NCI-H524 (cell line): Measurements from ENCODE around the gene CMTM6.
"Not testable (repeated sequence)": the region's sequence is repeated elsewhere in the genome, so short reads cannot be mapped to it uniquely, and the experiment has no call there.

ENCODE experiments used
- DNase-seq, 2 experiments: peaks; one replicate each; lab custom pipeline; 2025; lab: John Stamatoyannopoulos, UW

Gene CMTM6

DNA sequence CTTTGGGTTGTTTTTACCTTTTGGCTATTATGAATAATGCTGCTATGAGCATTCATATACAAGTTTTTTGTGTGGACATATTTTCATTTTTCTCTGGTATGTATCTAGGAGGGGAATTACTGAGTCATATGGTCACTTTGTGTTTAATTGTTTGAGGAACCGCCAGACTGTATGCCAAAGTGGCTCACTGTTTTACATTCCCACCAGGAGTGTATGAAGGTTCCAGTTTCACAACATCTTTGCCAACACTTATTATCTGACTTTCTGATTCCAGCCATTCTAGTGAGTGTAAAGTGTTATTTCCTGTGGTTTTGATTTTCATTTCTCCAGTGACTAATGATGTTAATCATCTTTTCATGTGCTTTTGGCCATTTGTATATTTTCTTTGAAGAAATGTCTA lies 59.2 kb downstream of the CMTM6 start:
- DNase-seq, result no peak

DNA sequence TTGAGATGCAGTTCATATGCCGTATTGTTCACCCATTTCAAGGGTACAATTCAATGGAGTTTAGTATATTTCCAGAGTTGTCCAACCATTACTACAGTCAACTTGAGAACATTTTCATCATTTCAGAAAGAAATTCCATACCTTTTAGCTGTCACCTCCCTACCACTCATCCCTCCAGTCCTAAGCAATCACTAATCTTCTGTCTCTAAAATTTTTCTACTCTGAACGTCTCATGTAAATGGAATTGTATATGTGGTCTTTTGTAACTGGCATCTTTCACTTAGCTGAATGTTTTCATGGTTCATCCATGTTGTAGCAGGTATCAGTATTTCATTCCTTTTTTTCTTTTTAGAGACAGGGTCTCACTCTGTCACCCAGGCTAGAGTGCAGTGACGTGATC lies 59.9 kb downstream of the CMTM6 start:
- DNase-seq, result no peak

DNA sequence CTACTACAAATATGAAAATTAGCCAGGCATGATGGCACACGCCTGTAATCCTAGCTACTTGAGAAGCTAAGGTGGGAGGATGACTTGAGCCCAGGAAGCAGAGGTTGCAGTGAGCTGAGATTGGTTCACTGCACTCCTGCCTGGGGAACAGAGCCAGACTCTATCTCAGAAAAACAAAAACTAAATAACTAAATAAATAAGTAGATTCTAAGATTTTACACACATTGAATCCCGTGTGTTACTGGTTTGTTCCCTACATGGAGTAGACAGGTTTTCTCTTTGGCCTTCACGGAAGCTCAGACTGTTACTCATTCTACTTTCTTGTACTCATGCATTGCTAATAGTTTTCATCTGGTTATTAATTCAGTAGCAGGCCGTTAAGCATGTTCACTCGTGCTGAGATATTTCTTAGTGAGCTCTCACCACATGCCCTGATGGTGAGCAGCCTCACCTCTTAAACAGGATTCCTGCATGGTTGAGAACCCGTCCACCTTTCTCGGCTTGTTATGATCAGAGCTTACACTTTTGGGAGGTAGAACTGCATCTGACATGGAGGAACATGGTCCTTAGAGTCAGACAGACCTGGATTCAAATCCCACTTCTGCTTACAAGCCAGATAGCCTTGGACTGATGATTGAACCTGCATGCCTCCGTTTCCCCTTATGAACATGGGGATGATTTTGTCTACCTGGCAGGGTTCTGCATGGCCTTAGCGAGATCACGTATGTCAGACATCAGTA lies 61.9 kb downstream of the CMTM6 start:
- DNase-seq, result peak; percentile 31 to 60

DNA sequence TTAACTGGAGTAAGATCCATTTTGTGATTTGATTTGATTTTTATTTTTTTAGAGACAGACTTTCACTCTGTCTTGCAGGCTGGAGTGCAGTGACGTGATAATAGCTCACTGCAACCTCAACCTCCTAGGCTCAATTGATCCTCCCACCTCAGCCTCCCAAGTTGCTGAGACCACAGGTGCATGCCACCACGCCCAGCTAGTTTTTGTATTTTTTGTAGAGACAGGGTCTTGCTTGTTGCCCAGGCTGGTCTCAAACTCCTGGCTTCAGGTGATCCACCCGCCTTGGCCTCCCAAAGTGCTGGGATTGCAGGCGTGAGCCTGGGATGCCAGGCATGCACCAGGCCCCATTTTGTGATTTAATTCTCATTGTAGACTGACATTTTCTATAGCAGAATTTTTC lies 63.2 kb downstream of the CMTM6 start:
- DNase-seq, result not testable (repeated sequence)

DNA sequence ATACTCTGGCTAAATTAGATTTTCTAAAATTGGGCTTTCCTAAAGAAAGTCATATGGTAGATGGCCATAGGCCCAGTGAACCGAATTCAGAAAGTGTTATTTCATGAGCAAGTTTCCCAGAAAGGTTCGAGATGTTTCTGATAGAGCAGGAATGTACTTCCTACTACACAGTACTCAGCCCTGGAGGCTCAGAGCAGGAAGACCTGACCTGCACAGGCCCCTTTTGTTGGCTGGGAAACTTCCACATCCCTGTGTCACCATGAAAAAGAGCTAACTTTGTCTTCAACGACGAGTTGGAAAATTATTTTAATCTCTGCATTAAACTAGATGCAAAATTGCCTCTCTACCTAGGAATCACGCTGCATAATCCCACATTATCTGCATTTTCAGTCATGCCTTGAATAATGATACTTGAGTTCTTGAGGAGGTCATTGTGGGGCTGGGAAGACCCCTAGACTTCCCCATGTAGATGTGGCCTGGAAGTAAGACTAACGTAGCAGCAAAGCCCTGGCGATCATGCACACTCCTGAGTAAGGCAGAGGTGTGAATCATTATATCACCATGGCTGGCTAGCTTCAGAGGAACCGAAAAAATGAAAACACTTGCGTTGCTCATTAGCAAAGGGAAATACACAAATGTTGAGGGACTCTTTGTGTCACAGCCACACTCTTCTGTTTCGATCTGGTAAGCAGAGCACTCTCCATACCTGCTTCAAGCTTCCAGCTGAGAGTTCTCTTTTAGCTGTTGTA lies 63.9 kb downstream of the CMTM6 start:
- no peak for DNase-seq

DNA sequence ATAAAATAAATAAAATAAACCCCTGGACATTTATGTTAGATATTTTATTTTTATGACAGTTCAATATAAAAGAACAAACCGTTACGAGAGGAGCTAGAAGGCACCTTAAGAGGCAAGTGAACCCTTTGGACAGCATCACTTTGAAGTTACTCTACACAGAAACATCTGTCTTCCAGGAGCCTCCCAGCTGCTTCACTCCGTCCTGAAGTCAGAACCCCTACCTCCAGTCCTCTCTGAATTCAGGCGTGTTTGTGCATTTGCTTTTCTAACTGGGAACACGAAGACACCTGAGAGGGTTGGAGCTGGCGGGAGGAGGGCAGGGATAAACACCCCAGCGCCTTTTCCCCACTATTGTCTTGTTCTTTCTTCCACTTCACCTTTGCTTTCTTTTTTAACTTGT lies 64.8 kb downstream of the CMTM6 start:
- DNase-seq, result no peak

DNA sequence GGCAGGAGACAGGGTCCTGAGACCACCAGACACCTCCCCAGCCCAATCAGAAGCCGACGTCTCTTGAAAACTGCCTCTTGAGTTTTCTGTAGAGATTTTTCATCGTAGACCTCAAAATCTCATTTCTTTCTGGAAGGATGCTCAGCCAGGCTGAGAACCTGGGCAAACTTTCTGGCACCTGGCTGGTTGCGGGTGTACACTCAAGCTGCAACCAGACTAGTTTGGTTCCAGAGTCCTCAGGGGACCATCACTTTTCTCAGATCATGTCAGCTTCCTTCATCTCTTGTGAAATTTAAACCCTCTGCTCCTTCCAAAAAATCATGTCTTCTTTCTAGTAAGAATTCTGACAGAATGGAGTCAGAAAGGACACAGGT lies 65.8 kb downstream of the CMTM6 start:
- no peak for DNase-seq

DNA sequence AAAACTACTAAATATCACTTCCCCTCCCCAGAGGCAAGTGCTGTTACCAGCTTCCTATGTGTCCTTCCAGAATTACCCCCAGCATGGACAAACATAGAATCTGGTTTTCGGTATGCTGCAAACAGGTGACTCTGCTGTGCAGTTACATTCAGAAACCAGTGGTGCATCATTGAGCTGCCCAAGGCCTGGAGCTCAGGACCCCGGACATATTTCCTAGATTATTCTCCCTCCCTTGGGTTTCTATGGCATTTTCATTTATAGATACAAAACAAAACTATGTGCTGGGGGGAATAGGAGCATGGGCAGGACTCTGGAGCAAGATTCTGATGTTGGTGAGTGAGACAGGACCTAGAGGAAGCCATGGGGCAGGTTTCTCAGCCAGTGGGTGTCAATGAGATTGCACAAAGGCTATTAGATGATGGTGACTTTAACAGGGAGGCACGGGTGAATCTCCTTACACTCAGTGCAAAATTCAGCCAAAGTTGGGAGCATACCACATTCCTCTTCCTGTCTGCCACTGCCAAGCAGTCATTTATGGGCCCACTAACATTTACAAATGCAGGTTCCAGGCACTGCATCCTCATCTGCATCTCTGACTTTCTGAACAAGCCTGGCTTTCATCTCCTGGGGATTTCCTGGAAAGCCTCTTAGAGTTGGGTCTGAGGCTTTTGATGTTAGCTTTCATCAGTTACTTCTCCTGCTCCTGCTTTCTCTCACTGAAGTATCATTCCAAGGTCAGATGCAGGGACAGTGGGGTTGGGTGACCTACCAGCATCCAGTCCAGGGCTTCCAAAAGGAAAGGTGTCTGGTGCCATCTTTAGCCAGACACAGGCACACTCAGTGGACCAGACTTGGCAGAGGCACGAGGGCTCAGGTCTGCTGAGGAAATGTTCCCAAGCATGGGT lies 66.5 kb downstream of the CMTM6 start:
- DNase-seq, result no peak

DNA sequence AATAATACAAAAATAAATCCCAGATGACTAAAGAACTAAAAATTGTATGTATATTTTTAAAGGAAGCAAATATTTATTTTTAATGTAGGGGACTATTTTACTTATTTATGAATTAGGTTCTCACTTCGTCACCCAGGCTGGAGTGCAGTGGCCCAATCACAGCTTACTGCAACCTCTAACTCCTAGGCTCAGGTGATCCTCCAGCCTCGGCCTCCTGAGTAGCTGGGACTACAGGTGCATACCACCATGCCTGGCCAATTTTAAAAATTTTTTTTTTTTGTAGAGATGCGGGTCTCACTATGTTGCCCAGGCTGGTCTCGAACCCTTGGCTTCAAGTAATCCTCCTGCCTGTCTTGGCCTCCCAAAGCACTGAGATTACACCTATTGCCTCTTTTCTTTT lies 68.4 kb downstream of the CMTM6 start:
- no peak for DNase-seq

DNA sequence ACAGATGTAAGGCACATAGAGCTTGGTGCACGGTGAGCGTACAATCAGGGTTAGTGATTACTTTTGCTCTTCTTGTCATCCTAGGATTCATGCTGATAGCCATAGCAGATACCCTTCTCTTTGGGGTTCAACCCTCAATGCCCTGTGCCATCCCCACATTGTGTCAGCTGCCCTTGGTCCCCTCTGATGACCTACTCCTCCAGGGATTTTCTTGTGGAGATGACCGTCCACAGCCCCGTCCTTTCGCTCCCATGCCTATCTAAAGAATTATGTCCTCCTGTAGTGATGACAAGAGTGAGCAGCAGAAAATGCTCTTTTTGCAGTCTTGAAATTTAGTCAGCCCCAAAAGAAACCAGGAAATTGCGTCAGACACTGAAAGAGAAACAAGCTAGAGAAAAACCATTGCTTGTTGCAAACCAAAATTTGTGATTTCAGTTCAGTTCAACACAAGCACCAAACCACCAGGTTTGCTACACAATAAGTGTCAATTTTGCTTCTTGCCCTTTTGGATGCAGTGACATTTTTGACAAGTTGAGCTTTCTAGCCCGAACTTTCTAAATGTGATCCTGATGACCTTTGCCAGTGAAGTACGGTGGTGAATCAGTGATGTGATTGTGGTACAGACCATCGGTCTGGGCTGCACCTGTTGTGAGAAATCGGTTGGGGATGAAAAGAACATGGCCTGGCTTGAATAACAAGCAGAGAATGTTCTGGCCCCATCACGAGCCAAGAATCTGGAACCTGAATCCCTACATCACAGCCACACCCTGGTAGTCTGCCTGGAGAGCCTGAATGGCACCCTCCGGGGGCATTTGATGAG lies 69.7 kb downstream of the CMTM6 start:
- DNase-seq, result no peak

DNA sequence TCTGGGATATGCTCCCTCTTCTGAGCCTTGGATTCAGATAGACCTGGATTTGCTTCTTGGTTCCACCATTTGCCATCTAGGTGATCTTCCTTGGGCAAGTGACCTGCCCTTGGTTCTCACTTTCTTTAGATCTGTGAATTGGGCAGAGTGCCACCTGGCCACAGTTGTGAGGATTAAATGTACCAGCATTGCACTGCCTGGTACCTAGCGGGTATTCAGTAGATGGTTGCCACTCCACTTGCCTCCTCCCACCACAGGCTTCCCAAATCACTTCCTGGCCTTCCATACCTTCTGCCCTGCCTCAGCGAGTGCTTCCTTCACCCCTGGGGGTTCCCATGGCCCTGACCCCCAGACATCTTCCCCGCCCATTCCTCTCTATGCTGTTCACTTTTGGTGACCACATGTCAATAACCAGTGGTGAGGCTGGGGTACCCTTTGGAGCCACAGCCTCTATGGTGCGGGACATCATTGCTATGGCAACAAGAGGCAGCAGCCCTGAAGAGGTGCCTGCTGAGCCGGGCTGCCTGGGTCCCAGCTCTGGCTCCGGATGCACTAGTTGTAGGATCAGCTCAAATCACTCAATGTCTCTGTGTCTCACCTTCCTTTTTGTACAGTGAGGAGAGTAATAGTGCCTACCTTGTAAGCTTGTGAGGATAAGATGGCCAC lies 70.5 kb downstream of the CMTM6 start:
- DNase-seq, result no peak

DNA sequence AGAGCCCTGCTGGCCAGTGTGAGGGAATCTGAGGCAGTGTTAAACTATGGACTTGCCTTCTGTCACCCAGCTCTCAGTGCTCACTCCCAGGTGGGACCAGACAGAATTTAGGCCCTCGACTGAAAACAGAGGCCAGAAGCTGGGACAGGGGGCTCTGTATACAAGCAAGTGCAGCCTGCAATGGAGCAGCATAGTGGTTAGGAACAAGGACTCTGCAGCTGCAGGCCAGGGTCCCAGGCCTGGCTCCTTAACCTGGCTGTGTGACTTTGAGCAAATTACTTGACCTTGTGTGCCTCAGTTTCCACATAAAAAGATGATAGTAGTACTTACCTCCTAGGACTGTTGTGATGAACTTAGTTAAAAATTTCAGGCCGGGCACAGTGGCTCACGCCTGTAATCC lies 71.2 kb downstream of the CMTM6 start:
- no peak for DNase-seq
